Urothelium cell line (cell line): ENCODE data around the gene ATP6AP1.
"Not testable (repeated sequence)": the region's sequence is repeated elsewhere in the genome, so short reads cannot be mapped to it uniquely, and the experiment has no call there.

Experiments used
- DNase-seq: peaks from one replicate; pipeline ENCODE4 v3.0.0; 2011; ENCODE audit warnings: low spot score, mixed read lengths
- FAIRE-seq: peaks from 2 replicates; lab custom pipeline; 2011; peaks lifted over from hg19 to GRCh38; lab: Jason Lieb, UNC

ATP6AP1 gene

GRCh38 chrX:154398668-154399526 is 29.6 kb upstream of the ATP6AP1 start:
- DNase-seq (peak; percentile 59), FAIRE-seq (no peak)

- FAIRE-seq (no peak), DNase-seq (no peak)
Observed at GRCh38 chrX:154399527-154400368, 28.7 kb upstream of the ATP6AP1 start.

GRCh38 chrX:154400369-154400817 is 28.1 kb upstream of the ATP6AP1 start:
- not testable (repeated sequence) for FAIRE-seq, DNase-seq

- no peak for FAIRE-seq
- no peak for DNase-seq
Observed at GRCh38 chrX:154401045-154401799, 27.3 kb upstream of the ATP6AP1 start.

GRCh38 chrX:154401918-154402621 is 26.4 kb upstream of the ATP6AP1 start:
- no peak for DNase-seq
- FAIRE-seq: no peak

- FAIRE-seq (no peak), DNase-seq (no peak)
Observed at GRCh38 chrX:154402622-154403127, 25.8 kb upstream of the ATP6AP1 start.

GRCh38 chrX:154403192-154403591 is 25.3 kb upstream of the ATP6AP1 start:
- DNase-seq (no peak), FAIRE-seq (no peak)

GRCh38 chrX:154403858-154404257 is 24.6 kb upstream of the ATP6AP1 start:
- no peak for DNase-seq
- no peak for FAIRE-seq

GRCh38 chrX:154404625-154405192 is 23.8 kb upstream of the ATP6AP1 start:
- DNase-seq (no peak), FAIRE-seq (no peak)

- no peak for DNase-seq
- no peak for FAIRE-seq
Observed at GRCh38 chrX:154408659-154409221, 19.7 kb upstream of the ATP6AP1 start.

- FAIRE-seq (no peak), DNase-seq (peak; percentile 91)
Observed at GRCh38 chrX:154409222-154409871, 19.1 kb upstream of the ATP6AP1 start, which contains the start of gene DNASE1L1. Gene DNASE1L1 (minus strand): TSS chrX:154409254. CDS start chrX:154405568, 3,686 bp downstream.

- no peak for FAIRE-seq
- DNase-seq: peak; percentile 64
Observed at GRCh38 chrX:154411981-154412340, 16.5 kb upstream of the ATP6AP1 start.

GRCh38 chrX:154412468-154412867 is 16.0 kb upstream of the ATP6AP1 start:
- FAIRE-seq (no peak), DNase-seq (no peak)

- no peak for DNase-seq
- FAIRE-seq: no peak
Observed at GRCh38 chrX:154413142-154413541, 15.3 kb upstream of the ATP6AP1 start.

GRCh38 chrX:154417157-154417556 is 11.3 kb upstream of the ATP6AP1 start:
- FAIRE-seq (no peak), DNase-seq (no peak)

GRCh38 chrX:154419189-154419588 is 9.3 kb upstream of the ATP6AP1 start:
- no peak for FAIRE-seq
- no peak for DNase-seq

GRCh38 chrX:154419688-154420401 is 8.6 kb upstream of the ATP6AP1 start:
- FAIRE-seq (no peak), DNase-seq (no peak)

GRCh38 chrX:154420402-154420756 is 8.1 kb upstream of the ATP6AP1 start:
- no peak for DNase-seq
- no peak for FAIRE-seq
